Erythroblast (primary cell): Measurements from ENCODE around the gene DSCAM.

Experiments used
- GATA1 ChIP-seq: IDR thresholded peaks from 2 replicates; pipeline ENCODE4 v1.6.1; 2011; ENCODE audit warnings: low read depth, mild to moderate bottlenecking, control low read depth, low read length, moderate library complexity
- POLR2A ChIP-seq: IDR thresholded peaks from 2 replicates; pipeline ENCODE4 v1.6.1; 2011; ENCODE audit warnings: mild to moderate bottlenecking, low read length

GRCh38 chr21:40331172-40331571 lies 515.8 kb downstream of the DSCAM start:
- TF ChIP-seq POLR2A (no peak), GATA1 (no peak)
